HEK293 (cell line): ENCODE data around the gene HSD17B1.
A peak's percentile ranks its signal among the peaks of the same experiment; 100 is the strongest.

ENCODE experiments used
- CTCF ChIA-PET: fragments of 350-600 bp; formaldehyde crosslinking; extraction: SDS; loops from one replicate; lab custom pipeline; 2021; ENCODE audit warnings: antibody characterized with exemption; lab: Yijun Ruan, JAX
- POLR2A ChIA-PET: fragments of 300-600 bp; formaldehyde crosslinking; extraction: SDS; loops from one replicate; lab custom pipeline; 2020; ENCODE audit warnings: antibody characterized with exemption, inconsistent platforms; lab: Yijun Ruan, JAX
- H3K27ac ChIP-seq: fragments of 200-500 bp; sonication (Bioruptor generic); 2 replicates; pipeline ENCODE4 v1.5.1; 2014; ENCODE audit warnings: low read depth, low read length, control low read depth, inconsistent platforms; ENCODE audit errors: extremely low read depth
- H3K36me3 ChIP-seq, 2 experiments: fragments of 200-500 bp in 1 of 2; sonication (Bioruptor generic) in 1 of 2; 1 replicate in 1 of 2; 2 replicates in 1 of 2; pipeline ENCODE4 v1.5.1; 2014 to 2017; ENCODE audit warnings: inconsistent platforms in 2 of 2, low read length in 2 of 2; ENCODE audit not compliant: control insufficient read depth in 2 of 2, insufficient read depth in 1 of 2
- H3K4me1 ChIP-seq: fragments of 200-500 bp; sonication (Bioruptor generic); 2 replicates; pipeline ENCODE4 v1.5.1; 2014; ENCODE audit warnings: mild to moderate bottlenecking, low read length, inconsistent platforms; ENCODE audit not compliant: control insufficient read depth, insufficient read depth
- H3K4me3 ChIP-seq: 2 replicates; pipeline ENCODE4 v1.5.1; 2011; ENCODE audit warnings: low read depth, mild to moderate bottlenecking, control low read depth, low read length, moderate library complexity
- H3K9me3 ChIP-seq: fragments of 200-500 bp; sonication (Bioruptor generic); 2 replicates; pipeline ENCODE4 v1.5.1; 2014; ENCODE audit warnings: low read depth, low read length, inconsistent platforms; ENCODE audit not compliant: control insufficient read depth, insufficient read depth
- KLF9 ChIP-seq: fragments of 450-650 bp; formaldehyde crosslinking; IDR thresholded peaks from 2 replicates; pipeline ENCODE4 v1.5.1; 2016; ENCODE audit warnings: missing biosample characterization, missing genetic modification characterization, low read depth
- SP3 ChIP-seq: fragments of 450-650 bp; formaldehyde crosslinking; IDR thresholded peaks from 2 replicates; pipeline ENCODE4 v1.5.1; 2016; ENCODE audit warnings: missing biosample characterization, missing genetic modification characterization
- TRIM28 ChIP-seq: IDR thresholded peaks from 2 replicates; pipeline ENCODE4 v1.6.1; 2011; ENCODE audit warnings: low read length, control low read depth, borderline replicate concordance
- ZBTB20 ChIP-seq: fragments of 450-650 bp; formaldehyde crosslinking; IDR thresholded peaks from 2 replicates; pipeline ENCODE4 v1.5.1; 2016; ENCODE audit warnings: missing biosample characterization, missing genetic modification characterization
- ZBTB8A ChIP-seq: fragments of 450-650 bp; formaldehyde crosslinking; IDR thresholded peaks from 2 replicates; pipeline ENCODE4 v1.5.1; 2016; ENCODE audit warnings: missing biosample characterization, missing genetic modification characterization
- ZNF112 ChIP-seq: fragments of 450-650 bp; formaldehyde crosslinking; IDR thresholded peaks from 2 replicates; pipeline ENCODE4 v1.5.0; 2017; ENCODE audit warnings: missing biosample characterization, missing genetic modification characterization
- ZNF174 ChIP-seq: fragments of 450-650 bp; formaldehyde crosslinking; IDR thresholded peaks from 2 replicates; pipeline ENCODE4 v1.5.0; 2017; ENCODE audit warnings: missing biosample characterization, mild to moderate bottlenecking, missing genetic modification characterization
- ZNF2 ChIP-seq: fragments of 450-650 bp; formaldehyde crosslinking; IDR thresholded peaks from 2 replicates; pipeline ENCODE4 v1.5.1; 2016; ENCODE audit warnings: missing biosample characterization, missing genetic modification characterization
- ZNF274 ChIP-seq, 2 experiments: fragments of 200-500 bp in 1 of 2; fragments of 450-650 bp in 1 of 2; sonication (Bioruptor generic) in 1 of 2; formaldehyde crosslinking in 1 of 2; IDR thresholded peaks; 2 replicates each; pipeline versions ENCODE4 v1.5.1 to v1.6.1; 2014 to 2016; ENCODE audit warnings: borderline replicate concordance in 1 of 2, inconsistent platforms in 1 of 2, low read length in 1 of 2, missing biosample characterization in 1 of 2, missing genetic modification characterization in 1 of 2
- ZNF324 ChIP-seq: fragments of 450-650 bp; formaldehyde crosslinking; IDR thresholded peaks from 2 replicates; pipeline ENCODE4 v1.5.1; 2016; ENCODE audit warnings: missing biosample characterization, missing genetic modification characterization
- ZNF335 ChIP-seq: fragments of 450-650 bp; formaldehyde crosslinking; conservative IDR thresholded peaks from 2 replicates; pipeline ENCODE4 v1.5.1; 2016; ENCODE audit warnings: missing biosample characterization, missing genetic modification characterization
- ZNF366 ChIP-seq: fragments of 450-650 bp; formaldehyde crosslinking; conservative IDR thresholded peaks from 2 replicates; pipeline ENCODE4 v1.5.1; 2016; ENCODE audit warnings: missing biosample characterization, missing genetic modification characterization
- ZNF391 ChIP-seq: fragments of 450-650 bp; formaldehyde crosslinking; IDR thresholded peaks from 2 replicates; pipeline ENCODE4 v1.5.1; 2016; ENCODE audit warnings: low read depth, missing biosample characterization, missing genetic modification characterization, borderline replicate concordance
- ZNF433 ChIP-seq: fragments of 450-650 bp; formaldehyde crosslinking; IDR thresholded peaks from 2 replicates; pipeline ENCODE4 v1.5.1; 2016; ENCODE audit warnings: missing biosample characterization, missing genetic modification characterization, low read depth
- ZNF530 ChIP-seq: fragments of 450-650 bp; formaldehyde crosslinking; IDR thresholded peaks from 2 replicates; pipeline ENCODE4 v1.5.1; 2016; ENCODE audit warnings: low read depth, missing biosample characterization, missing genetic modification characterization
- ZNF660 ChIP-seq: fragments of 450-650 bp; IDR thresholded peaks from 2 replicates; pipeline ENCODE4 v1.5.1; 2018; ENCODE audit warnings: missing biosample characterization, mild to moderate bottlenecking, missing genetic modification characterization
- ZNF707 ChIP-seq: fragments of 450-650 bp; formaldehyde crosslinking; IDR thresholded peaks from 2 replicates; pipeline ENCODE4 v1.5.1; 2016; ENCODE audit warnings: missing biosample characterization, missing genetic modification characterization
- TF ChIP-seq, protein P1 (sequence below): fragments of 450-650 bp; formaldehyde crosslinking; IDR thresholded peaks from 2 replicates; pipeline ENCODE4 v1.5.1; 2016; ENCODE audit warnings: missing biosample characterization, missing genetic modification characterization
- TF ChIP-seq, protein P2 (sequence below): fragments of 450-650 bp; formaldehyde crosslinking; IDR thresholded peaks from 2 replicates; pipeline ENCODE4 v1.5.1; 2016; ENCODE audit warnings: missing biosample characterization, missing genetic modification characterization, borderline replicate concordance
- TF ChIP-seq, protein P3 (sequence below): fragments of 450-650 bp; formaldehyde crosslinking; IDR thresholded peaks from 2 replicates; pipeline ENCODE4 v1.5.1; 2016; ENCODE audit warnings: missing biosample characterization, missing genetic modification characterization
- TF ChIP-seq, protein P4 (sequence below): fragments of 450-650 bp; formaldehyde crosslinking; IDR thresholded peaks from 2 replicates; pipeline ENCODE4 v1.5.1; 2016; ENCODE audit warnings: missing biosample characterization, missing genetic modification characterization
- TF ChIP-seq, protein P5 (sequence below): fragments of 450-650 bp; formaldehyde crosslinking; conservative IDR thresholded peaks from 2 replicates; pipeline ENCODE4 v1.5.1; 2016; ENCODE audit warnings: low read depth, missing biosample characterization, missing genetic modification characterization
- TF ChIP-seq, protein P6 (sequence below): fragments of 450-650 bp; IDR thresholded peaks from 2 replicates; pipeline ENCODE4 v1.5.1; 2018; ENCODE audit warnings: missing biosample characterization, mild to moderate bottlenecking, missing genetic modification characterization

Gene HSD17B1

DNA sequence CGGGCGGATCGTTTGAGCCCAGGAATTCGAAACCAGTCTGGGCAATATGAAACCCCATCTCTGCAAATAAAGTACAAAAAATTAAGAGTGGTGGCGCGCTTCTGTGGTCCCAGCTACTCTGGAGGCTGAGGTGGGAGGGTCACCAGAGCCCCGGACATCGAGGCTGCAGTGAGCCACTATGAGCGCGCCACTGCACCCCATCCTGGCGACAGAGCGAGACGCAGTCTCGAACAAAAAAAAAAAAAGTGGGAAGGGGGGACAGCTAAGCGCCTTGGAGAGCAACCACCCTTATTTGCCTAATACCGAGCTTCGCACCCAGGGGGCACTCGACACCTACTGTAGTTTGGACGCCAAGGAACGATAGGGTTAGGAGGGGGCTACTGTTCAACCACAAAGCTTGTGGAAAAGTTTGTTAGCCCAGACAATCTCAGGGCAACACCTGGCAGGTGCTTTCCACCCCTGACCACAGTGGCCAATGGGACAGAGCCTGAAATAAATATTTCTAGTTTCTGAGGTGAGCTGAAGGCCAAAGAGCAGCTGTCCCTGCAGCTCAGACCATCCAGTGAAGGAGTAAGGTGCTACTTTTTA is 25.7 kb downstream of the HSD17B1 start:
- H3K36me3 ChIP-seq, result peaks cover 31 to 75% of the 10 kb centered on the region in 2 experiments
- H3K27ac ChIP-seq, result peak overlapping the region; percentile 92
- ChIA-PET CTCF (interaction anchor here (0.6 to 7.4 kb wide), 73 partner anchors 8 to 1269 kb away, joined by 3 to 112 read pairs (median 6); partner anchors contain the start of genes BECN1, CCR10, CD300LG and CNTNAP1), POLR2A (interaction anchor here (0.6 to 5.0 kb wide), 29 partner anchors 9 to 790 kb away, joined by 3 to 48 read pairs (median 5); partner anchors contain the start of genes BECN1, CAVIN1, CCR10 and CNTNAP1)
- peaks cover 4% of the 10 kb centered on the region for H3K4me1 ChIP-seq
- no peaks in the 10 kb centered on the region for H3K9me3 ChIP-seq
- H3K4me3 ChIP-seq, result peak overlapping the region; percentile 91
- TF ChIP-seq, protein P1, sequence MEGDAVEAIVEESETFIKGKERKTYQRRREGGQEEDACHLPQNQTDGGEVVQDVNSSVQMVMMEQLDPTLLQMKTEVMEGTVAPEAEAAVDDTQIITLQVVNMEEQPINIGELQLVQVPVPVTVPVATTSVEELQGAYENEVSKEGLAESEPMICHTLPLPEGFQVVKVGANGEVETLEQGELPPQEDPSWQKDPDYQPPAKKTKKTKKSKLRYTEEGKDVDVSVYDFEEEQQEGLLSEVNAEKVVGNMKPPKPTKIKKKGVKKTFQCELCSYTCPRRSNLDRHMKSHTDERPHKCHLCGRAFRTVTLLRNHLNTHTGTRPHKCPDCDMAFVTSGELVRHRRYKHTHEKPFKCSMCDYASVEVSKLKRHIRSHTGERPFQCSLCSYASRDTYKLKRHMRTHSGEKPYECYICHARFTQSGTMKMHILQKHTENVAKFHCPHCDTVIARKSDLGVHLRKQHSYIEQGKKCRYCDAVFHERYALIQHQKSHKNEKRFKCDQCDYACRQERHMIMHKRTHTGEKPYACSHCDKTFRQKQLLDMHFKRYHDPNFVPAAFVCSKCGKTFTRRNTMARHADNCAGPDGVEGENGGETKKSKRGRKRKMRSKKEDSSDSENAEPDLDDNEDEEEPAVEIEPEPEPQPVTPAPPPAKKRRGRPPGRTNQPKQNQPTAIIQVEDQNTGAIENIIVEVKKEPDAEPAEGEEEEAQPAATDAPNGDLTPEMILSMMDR, result peak; percentile 87
- TF ChIP-seq ZNF433 (no peak), SP3 (tag by site-specific recombination) (no peak), ZNF274 (IDR thresholded peaks at IDR 0.05; ENCODE audit: low read length) (no peak), ZNF274 (tag by site-specific recombination; IDR thresholded peaks at IDR 0.05; ENCODE audit: borderline replicate concordance) (no peak), ZNF2 (tag by site-specific recombination) (peak; percentile 42), ZNF112 (tag by site-specific recombination) (no peak), ZNF366 (tag by site-specific recombination) (0 out of 2 replicates have a peak, but pooled peaks have one; percentile 32), ZNF335 (tag by site-specific recombination) (peak; percentile 13; the same call in 1 of the 2 replicates), ZNF707 (tag by site-specific recombination) (no peak), ZNF660 (peak; percentile 75; the same call in 1 of the 2 replicates), ZNF324 (tag by site-specific recombination) (no peak), TRIM28 (no peak), ZNF391 (tag by site-specific recombination) (no peak), ZNF530 (tag by site-specific recombination) (no peak), ZBTB8A (tag by site-specific recombination) (no peak), ZNF174 (tag by site-specific recombination) (no peak), ZBTB20 (tag by site-specific recombination) (peak; percentile 54; the same call in 1 of the 2 replicates), KLF9 (tag by site-specific recombination) (0 out of 2 replicates have a peak, but pooled peaks have one; percentile 14)
- TF ChIP-seq, protein P2, sequence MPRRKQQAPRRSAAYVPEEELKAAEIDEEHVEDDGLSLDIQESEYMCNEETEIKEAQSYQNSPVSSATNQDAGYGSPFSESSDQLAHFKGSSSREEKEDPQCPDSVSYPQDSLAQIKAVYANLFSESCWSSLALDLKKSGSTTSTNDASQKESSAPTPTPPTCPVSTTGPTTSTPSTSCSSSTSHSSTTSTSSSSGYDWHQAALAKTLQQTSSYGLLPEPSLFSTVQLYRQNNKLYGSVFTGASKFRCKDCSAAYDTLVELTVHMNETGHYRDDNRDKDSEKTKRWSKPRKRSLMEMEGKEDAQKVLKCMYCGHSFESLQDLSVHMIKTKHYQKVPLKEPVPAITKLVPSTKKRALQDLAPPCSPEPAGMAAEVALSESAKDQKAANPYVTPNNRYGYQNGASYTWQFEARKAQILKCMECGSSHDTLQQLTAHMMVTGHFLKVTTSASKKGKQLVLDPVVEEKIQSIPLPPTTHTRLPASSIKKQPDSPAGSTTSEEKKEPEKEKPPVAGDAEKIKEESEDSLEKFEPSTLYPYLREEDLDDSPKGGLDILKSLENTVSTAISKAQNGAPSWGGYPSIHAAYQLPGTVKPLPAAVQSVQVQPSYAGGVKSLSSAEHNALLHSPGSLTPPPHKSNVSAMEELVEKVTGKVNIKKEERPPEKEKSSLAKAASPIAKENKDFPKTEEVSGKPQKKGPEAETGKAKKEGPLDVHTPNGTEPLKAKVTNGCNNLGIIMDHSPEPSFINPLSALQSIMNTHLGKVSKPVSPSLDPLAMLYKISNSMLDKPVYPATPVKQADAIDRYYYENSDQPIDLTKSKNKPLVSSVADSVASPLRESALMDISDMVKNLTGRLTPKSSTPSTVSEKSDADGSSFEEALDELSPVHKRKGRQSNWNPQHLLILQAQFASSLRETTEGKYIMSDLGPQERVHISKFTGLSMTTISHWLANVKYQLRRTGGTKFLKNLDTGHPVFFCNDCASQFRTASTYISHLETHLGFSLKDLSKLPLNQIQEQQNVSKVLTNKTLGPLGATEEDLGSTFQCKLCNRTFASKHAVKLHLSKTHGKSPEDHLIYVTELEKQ (tag by site-specific recombination), result no peak
- TF ChIP-seq, protein P3, sequence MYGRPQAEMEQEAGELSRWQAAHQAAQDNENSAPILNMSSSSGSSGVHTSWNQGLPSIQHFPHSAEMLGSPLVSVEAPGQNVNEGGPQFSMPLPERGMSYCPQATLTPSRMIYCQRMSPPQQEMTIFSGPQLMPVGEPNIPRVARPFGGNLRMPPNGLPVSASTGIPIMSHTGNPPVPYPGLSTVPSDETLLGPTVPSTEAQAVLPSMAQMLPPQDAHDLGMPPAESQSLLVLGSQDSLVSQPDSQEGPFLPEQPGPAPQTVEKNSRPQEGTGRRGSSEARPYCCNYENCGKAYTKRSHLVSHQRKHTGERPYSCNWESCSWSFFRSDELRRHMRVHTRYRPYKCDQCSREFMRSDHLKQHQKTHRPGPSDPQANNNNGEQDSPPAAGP (tag by site-specific recombination), result peak; percentile 50; the same call in 1 of the 2 replicates
- TF ChIP-seq, protein P4, sequence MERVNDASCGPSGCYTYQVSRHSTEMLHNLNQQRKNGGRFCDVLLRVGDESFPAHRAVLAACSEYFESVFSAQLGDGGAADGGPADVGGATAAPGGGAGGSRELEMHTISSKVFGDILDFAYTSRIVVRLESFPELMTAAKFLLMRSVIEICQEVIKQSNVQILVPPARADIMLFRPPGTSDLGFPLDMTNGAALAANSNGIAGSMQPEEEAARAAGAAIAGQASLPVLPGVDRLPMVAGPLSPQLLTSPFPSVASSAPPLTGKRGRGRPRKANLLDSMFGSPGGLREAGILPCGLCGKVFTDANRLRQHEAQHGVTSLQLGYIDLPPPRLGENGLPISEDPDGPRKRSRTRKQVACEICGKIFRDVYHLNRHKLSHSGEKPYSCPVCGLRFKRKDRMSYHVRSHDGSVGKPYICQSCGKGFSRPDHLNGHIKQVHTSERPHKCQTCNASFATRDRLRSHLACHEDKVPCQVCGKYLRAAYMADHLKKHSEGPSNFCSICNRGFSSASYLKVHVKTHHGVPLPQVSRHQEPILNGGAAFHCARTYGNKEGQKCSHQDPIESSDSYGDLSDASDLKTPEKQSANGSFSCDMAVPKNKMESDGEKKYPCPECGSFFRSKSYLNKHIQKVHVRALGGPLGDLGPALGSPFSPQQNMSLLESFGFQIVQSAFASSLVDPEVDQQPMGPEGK, result peak; percentile 76
- TF ChIP-seq, protein P5, sequence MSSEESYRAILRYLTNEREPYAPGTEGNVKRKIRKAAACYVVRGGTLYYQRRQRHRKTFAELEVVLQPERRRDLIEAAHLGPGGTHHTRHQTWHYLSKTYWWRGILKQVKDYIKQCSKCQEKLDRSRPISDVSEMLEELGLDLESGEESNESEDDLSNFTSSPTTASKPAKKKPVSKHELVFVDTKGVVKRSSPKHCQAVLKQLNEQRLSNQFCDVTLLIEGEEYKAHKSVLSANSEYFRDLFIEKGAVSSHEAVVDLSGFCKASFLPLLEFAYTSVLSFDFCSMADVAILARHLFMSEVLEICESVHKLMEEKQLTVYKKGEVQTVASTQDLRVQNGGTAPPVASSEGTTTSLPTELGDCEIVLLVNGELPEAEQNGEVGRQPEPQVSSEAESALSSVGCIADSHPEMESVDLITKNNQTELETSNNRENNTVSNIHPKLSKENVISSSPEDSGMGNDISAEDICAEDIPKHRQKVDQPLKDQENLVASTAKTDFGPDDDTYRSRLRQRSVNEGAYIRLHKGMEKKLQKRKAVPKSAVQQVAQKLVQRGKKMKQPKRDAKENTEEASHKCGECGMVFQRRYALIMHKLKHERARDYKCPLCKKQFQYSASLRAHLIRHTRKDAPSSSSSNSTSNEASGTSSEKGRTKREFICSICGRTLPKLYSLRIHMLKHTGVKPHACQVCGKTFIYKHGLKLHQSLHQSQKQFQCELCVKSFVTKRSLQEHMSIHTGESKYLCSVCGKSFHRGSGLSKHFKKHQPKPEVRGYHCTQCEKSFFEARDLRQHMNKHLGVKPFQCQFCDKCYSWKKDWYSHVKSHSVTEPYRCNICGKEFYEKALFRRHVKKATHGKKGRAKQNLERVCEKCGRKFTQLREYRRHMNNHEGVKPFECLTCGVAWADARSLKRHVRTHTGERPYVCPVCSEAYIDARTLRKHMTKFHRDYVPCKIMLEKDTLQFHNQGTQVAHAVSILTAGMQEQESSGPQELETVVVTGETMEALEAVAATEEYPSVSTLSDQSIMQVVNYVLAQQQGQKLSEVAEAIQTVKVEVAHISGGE (tag by site-specific recombination), result no peak
- TF ChIP-seq, protein P6, sequence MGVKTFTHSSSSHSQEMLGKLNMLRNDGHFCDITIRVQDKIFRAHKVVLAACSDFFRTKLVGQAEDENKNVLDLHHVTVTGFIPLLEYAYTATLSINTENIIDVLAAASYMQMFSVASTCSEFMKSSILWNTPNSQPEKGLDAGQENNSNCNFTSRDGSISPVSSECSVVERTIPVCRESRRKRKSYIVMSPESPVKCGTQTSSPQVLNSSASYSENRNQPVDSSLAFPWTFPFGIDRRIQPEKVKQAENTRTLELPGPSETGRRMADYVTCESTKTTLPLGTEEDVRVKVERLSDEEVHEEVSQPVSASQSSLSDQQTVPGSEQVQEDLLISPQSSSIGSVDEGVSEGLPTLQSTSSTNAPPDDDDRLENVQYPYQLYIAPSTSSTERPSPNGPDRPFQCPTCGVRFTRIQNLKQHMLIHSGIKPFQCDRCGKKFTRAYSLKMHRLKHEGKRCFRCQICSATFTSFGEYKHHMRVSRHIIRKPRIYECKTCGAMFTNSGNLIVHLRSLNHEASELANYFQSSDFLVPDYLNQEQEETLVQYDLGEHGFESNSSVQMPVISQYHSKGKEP (tag by site-specific recombination), result no peak
